ENCODE measurements around the gene MRPL10.

- TF ChIP-seq EZH2phosphoT487 (IDR thresholded peaks at IDR 0.05; ENCODE audit: borderline replicate concordance) (no peak), CTCF (conservative IDR thresholded peaks at IDR 0.05; ENCODE audit: low read length) (no peak)
Observed at GRCh38 chr17:47803751-47804150, 27.6 kb downstream of the MRPL10 start.

Measured in Loucy (cell line).